ENCODE data around the gene CES1. TPM values are rescaled to one million over a fixed set of nuclear protein-coding genes. Genes with fewer than 3 reads are reported as not detected.

CES1 gene
- total RNA-seq: 10 to 100 TPM in 1 of 4 donors, 1 to 10 TPM in 3; 2.0 to 14.0 (median 5.5) TPM

- H3K4me3 ChIP-seq: peak within 1 kb of the TSS in 1 of 4 donors; percentile 3
These were observed at the start of gene CES1 for GRCh38 chr16:55832773-55833691. Gene CES1 (minus strand): TSS chr16:55833096. CDS start chr16:55833055, 41 bp downstream.

GRCh38 chr16:55876854-55877253, 44.0 kb upstream of the CES1 start:
- Histone ChIP-seq H3K27me3 (no peaks in the 10 kb centered on the region), H3K9me3 (no peaks in the 10 kb centered on the region), H3K27ac (no peak overlapping the region), H3K36me3 (no peaks in the 10 kb centered on the region), H3K4me1 (no peaks in the 10 kb centered on the region), H3K4me3 (no peak overlapping the region)
- no peak for TF ChIP-seq POLR2A (IDR thresholded peaks at IDR 0.05)
- TF ChIP-seq, protein P1, sequence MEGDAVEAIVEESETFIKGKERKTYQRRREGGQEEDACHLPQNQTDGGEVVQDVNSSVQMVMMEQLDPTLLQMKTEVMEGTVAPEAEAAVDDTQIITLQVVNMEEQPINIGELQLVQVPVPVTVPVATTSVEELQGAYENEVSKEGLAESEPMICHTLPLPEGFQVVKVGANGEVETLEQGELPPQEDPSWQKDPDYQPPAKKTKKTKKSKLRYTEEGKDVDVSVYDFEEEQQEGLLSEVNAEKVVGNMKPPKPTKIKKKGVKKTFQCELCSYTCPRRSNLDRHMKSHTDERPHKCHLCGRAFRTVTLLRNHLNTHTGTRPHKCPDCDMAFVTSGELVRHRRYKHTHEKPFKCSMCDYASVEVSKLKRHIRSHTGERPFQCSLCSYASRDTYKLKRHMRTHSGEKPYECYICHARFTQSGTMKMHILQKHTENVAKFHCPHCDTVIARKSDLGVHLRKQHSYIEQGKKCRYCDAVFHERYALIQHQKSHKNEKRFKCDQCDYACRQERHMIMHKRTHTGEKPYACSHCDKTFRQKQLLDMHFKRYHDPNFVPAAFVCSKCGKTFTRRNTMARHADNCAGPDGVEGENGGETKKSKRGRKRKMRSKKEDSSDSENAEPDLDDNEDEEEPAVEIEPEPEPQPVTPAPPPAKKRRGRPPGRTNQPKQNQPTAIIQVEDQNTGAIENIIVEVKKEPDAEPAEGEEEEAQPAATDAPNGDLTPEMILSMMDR (IDR thresholded peaks at IDR 0.05): no peak
- DNase-seq: no peak

More at GRCh38 chr16:55832773-55833691, at the start of gene CES1:
- Histone ChIP-seq H3K36me3 (no peaks in the 10 kb centered on the region), H3K27me3 (no peaks in the 10 kb centered on the region), H3K9me3 (no peaks in the 10 kb centered on the region), H3K4me1 (no peaks in the 10 kb centered on the region), H3K27ac (peak within 1 kb of the TSS in 1 of 4 donors; percentile 17)
- TF ChIP-seq, protein P1 (IDR thresholded peaks at IDR 0.05): no peak
- TF ChIP-seq POLR2A (IDR thresholded peaks at IDR 0.05): no peak
- no peak for DNase-seq

GRCh38 chr16:55875273-55875672, 42.4 kb upstream of the CES1 start, which contains the start of gene CES5A:
Gene CES5A (minus strand): TSS chr16:55875373. CDS start chr16:55875221, 152 bp downstream.
- H3K36me3 ChIP-seq: no peaks in the 10 kb centered on the region
- no peak for DNase-seq
- H3K4me1 ChIP-seq: no peaks in the 10 kb centered on the region
- H3K9me3 ChIP-seq: no peaks in the 10 kb centered on the region
- no peak within 1 kb of the TSS for H3K4me3 ChIP-seq
- TF ChIP-seq POLR2A (IDR thresholded peaks at IDR 0.05): no peak
- TF ChIP-seq, protein P1 (IDR thresholded peaks at IDR 0.05): no peak
- no peaks in the 10 kb centered on the region for H3K27me3 ChIP-seq
- no peak within 1 kb of the TSS for H3K27ac ChIP-seq

DNA sequence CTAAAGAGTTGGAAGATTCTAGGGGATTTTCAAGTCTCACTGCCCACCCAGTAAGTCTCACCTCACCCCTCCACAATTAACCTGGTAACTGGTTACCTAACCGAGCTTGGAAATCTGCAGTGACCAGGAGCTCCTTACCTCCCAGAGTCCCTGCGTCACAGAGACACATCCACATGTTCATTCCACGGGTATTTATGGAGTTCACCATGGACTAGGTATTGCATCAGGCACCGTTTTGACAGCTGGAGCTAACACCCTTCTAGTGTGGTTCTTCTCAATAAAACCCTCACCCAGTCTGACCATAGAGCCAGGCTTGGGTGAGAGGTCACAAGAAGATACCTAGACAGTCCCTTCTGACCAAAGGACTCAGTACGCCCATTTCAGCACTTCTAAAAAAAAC, 40.2 kb upstream of the CES1 start:
- no peak for DNase-seq
- Histone ChIP-seq H3K27ac (no peak overlapping the region), H3K9me3 (no peaks in the 10 kb centered on the region), H3K36me3 (no peaks in the 10 kb centered on the region), H3K4me3 (no peak overlapping the region), H3K4me1 (no peaks in the 10 kb centered on the region), H3K27me3 (no peaks in the 10 kb centered on the region)
- TF ChIP-seq, protein P1 (IDR thresholded peaks at IDR 0.05): no peak
- no peak for TF ChIP-seq POLR2A (IDR thresholded peaks at IDR 0.05)

DNA sequence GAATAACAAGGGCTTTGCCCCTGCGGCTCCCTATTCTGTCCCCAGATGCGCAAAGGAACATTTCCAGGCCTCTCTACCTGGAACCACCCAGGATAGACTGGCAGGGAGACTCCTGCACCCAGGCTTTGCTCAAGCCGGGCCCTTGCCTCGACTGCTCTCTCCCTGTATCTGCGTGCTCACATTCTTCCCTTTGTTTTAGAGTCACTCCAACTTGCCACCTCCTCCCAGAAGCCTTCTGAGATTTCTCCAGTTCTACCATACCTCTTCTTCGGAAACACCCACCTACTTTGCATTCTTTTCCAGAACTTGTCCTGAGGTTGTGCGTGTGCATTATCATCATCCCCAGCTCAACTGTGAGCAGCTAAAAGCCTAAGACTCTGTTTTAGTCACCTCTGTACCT, 39.2 kb upstream of the CES1 start:
- no peaks in the 10 kb centered on the region for H3K27me3 ChIP-seq
- H3K9me3 ChIP-seq: no peaks in the 10 kb centered on the region
- H3K27ac ChIP-seq: no peak overlapping the region
- no peaks in the 10 kb centered on the region for H3K36me3 ChIP-seq
- no peak for DNase-seq
- no peaks in the 10 kb centered on the region for H3K4me1 ChIP-seq
- no peak for TF ChIP-seq POLR2A (IDR thresholded peaks at IDR 0.05)
- TF ChIP-seq, protein P1 (IDR thresholded peaks at IDR 0.05): no peak
- no peak overlapping the region for H3K4me3 ChIP-seq

All from Peyer's patch (tissue), 4 donors.